A549 (cell line): Measurements from ENCODE around the gene PLSCR3. TPM values are rescaled to one million over a fixed set of nuclear protein-coding genes. Genes with fewer than 3 reads are reported as not detected.
A peak's percentile ranks its signal among the peaks of the same experiment; 100 is the strongest.

Experiments used
- ATAC-seq, 2 experiments: fragments of 200-7000 bp in 1 of 2; fragments of >200 bp in 1 of 2; cut with Nextera tagmentation in 1 of 2; cut with Tn5 transposase in 1 of 2; 3 replicates each; pipeline versions ENCODE4 v1.8.0 to v1.9.1; 2018 to 2020; ENCODE audit warnings: mild to moderate bottlenecking in 1 of 2, moderate library complexity in 1 of 2
- CTCF ChIA-PET: fragments of 300-600 bp; sonication (Branson Sonifier 250); formaldehyde crosslinking; extraction: SDS; loops from one replicate; lab custom pipeline; 2021; ENCODE audit warnings: antibody characterized with exemption, inconsistent platforms; lab: Yijun Ruan, JAX
- POLR2A ChIA-PET: fragments of 350-600 bp; formaldehyde crosslinking; extraction: SDS; loops from one replicate; lab custom pipeline; 2021; ENCODE audit warnings: antibody characterized with exemption, inconsistent platforms; lab: Yijun Ruan, JAX
- DNase-seq, 2 experiments: peaks; one replicate each; pipeline versions ENCODE4 v3.0.0 to v3.0.0-alpha.2; 2011 to 2016; ENCODE audit warnings: low read depth in 1 of 2, low spot score in 1 of 2
- FAIRE-seq: peaks from 2 replicates; lab custom pipeline; 2011; peaks lifted over from hg19 to GRCh38; lab: Jason Lieb, UNC
- H3K27ac ChIP-seq, 2 experiments: fragments of >200 bp; sonication (Bioruptor Twin); formaldehyde crosslinking; 3 replicates each; pipeline ENCODE4 v1.5.1; 2016 to 2017
- H3K4me1 ChIP-seq: fragments of >200 bp; sonication (Bioruptor Twin); formaldehyde crosslinking; 3 replicates; pipeline ENCODE4 v1.6.1; 2016
- H3K4me2 ChIP-seq: fragments of >200 bp; sonication (Bioruptor Twin); formaldehyde crosslinking; 3 replicates; pipeline ENCODE4 v1.6.1; 2016
- H3K4me3 ChIP-seq: fragments of >200 bp; sonication (Bioruptor Twin); formaldehyde crosslinking; 3 replicates; pipeline ENCODE4 v1.5.1; 2016
- H3K9me3 ChIP-seq: fragments of >200 bp; sonication (Bioruptor Twin); formaldehyde crosslinking; 3 replicates; pipeline ENCODE4 v1.6.1; 2016
- BCL3 ChIP-seq: fragments of >200 bp; sonication (Bioruptor Twin); formaldehyde crosslinking; IDR thresholded peaks from 3 replicates; pipeline ENCODE4 v1.6.1; 2016
- BHLHE40 ChIP-seq: IDR thresholded peaks from 2 replicates; pipeline ENCODE4 v1.6.1; 2012; ENCODE audit warnings: low read depth, low read length, inconsistent platforms
- E2F6 ChIP-seq: IDR thresholded peaks from 2 replicates; pipeline ENCODE4 v1.6.1; 2012; ENCODE audit warnings: low read depth, borderline replicate concordance
- EHF ChIP-seq: fragments of 250-450 bp; sonication (Bioruptor Pico); IDR thresholded peaks from 2 replicates; pipeline ENCODE4 v1.5.0; 2020; ENCODE audit warnings: mild to moderate bottlenecking
- GATA3 ChIP-seq: IDR thresholded peaks from 2 replicates; pipeline ENCODE4 v1.6.1; 2012; ENCODE audit warnings: borderline replicate concordance
- HMGXB4 ChIP-seq: fragments of 250-450 bp; sonication (Bioruptor Pico); IDR thresholded peaks from 2 replicates; pipeline ENCODE4 v1.5.0; 2021; ENCODE audit warnings: mild to moderate bottlenecking, moderate library complexity, borderline replicate concordance
- HOXB13 ChIP-seq: fragments of 250-450 bp; sonication (Bioruptor Pico); IDR thresholded peaks from 2 replicates; pipeline ENCODE4 v1.5.0; 2020; ENCODE audit warnings: low read depth, mild to moderate bottlenecking, moderate library complexity
- HOXB5 ChIP-seq: fragments of 250-450 bp; sonication (Bioruptor Pico); IDR thresholded peaks from 2 replicates; pipeline ENCODE4 v1.5.0; 2020; ENCODE audit warnings: mild to moderate bottlenecking, moderate library complexity
- JUN ChIP-seq, 2 experiments: fragments of >200 bp; sonication (Bioruptor Twin); formaldehyde crosslinking; IDR thresholded peaks; 2 replicates in 1 of 2; 3 replicates in 1 of 2; pipeline ENCODE4 v1.6.1; 2016 to 2017
- KDM1A ChIP-seq: fragments of 200-600 bp; sonication (generic); IDR thresholded peaks from 2 replicates; pipeline ENCODE4 v1.6.1; 2016; ENCODE audit warnings: low read depth, mild to moderate bottlenecking
- KDM5A ChIP-seq: fragments of 200-600 bp; sonication (generic); IDR thresholded peaks from 2 replicates; pipeline ENCODE4 v1.6.1; 2016; ENCODE audit warnings: antibody characterized with exemption, mild to moderate bottlenecking
- MYC ChIP-seq: IDR thresholded peaks from 2 replicates; pipeline ENCODE4 v1.6.1; 2012; ENCODE audit warnings: mild to moderate bottlenecking, inconsistent platforms, low read length, improper control_type of control experiment, borderline replicate concordance
- PBX3 ChIP-seq: IDR thresholded peaks from 2 replicates; pipeline ENCODE4 v1.6.1; 2012
- PHF8 ChIP-seq: fragments of 200-600 bp; sonication (generic); IDR thresholded peaks from 2 replicates; pipeline ENCODE4 v1.6.1; 2016; ENCODE audit warnings: low read depth, mild to moderate bottlenecking, antibody characterized with exemption, moderate library complexity, borderline replicate concordance
- POLR2A ChIP-seq: IDR thresholded peaks from 2 replicates; pipeline ENCODE4 v1.6.1; 2012; ENCODE audit warnings: mild to moderate bottlenecking, low read length
- RFX5 ChIP-seq: fragments of 450-650 bp; IDR thresholded peaks from 2 replicates; pipeline ENCODE4 v1.7.1; 2014; ENCODE audit warnings: antibody characterized with exemption, mild to moderate bottlenecking, moderate library complexity
- SMC3 ChIP-seq: fragments of >200 bp; sonication (Bioruptor Twin); formaldehyde crosslinking; IDR thresholded peaks from 3 replicates; pipeline ENCODE4 v1.6.1; 2018; ENCODE audit warnings: inconsistent platforms
- ZNF302 ChIP-seq: fragments of 250-450 bp; sonication (Bioruptor Pico); IDR thresholded peaks from 2 replicates; pipeline ENCODE4 v1.9.0; 2021; ENCODE audit warnings: inconsistent platforms, mild to moderate bottlenecking, moderate library complexity
- WGBS: methylation state at CpG from one replicate; pipeline ENCODE4 v1.1.6; 2017; ENCODE audit errors: missing lambda C conversion rate; 5-methylcytosine and 5-hydroxymethylcytosine counted together
- polyA plus RNA-seq, 4 experiments: library from polyadenylated mRNA; depleted of rRNA in 3 of 4; stranded (reverse); fragments of >200 nt; fragmentation: RNase III in 1 of 4; extraction: RNeasy Plus Mini Kit Qiagen cat#74134 plus additional on column Dnase treatment in 1 of 4; gene quantifications; 2 replicates in 3 of 4; 3 replicates in 1 of 4; pipeline ENCODE4 v1.2.3, GENCODE V29; 2011 to 2017

The PLSCR3 gene
- polyA plus RNA-seq, 2 of the 4 experiments (the other 2 are of a cell fraction) = 11.0 to 29.6 TPM

GRCh38 chr17:7348478-7349242 lies 45.7 kb downstream of the PLSCR3 start:
- no peak for TF ChIP-seq PHF8
- no peak for TF ChIP-seq BCL3
- no peak for TF ChIP-seq HOXB13
- 0 out of 5 replicates have a peak, but pooled peaks of 1 of the 2 experiments have one; percentile 15 for TF ChIP-seq JUN (IDR thresholded peaks at IDR 0.05)
- Histone ChIP-seq H3K4me3 (no peak overlapping the region), H3K4me1 (peaks cover 32% of the 10 kb centered on the region), H3K4me2 (no peak overlapping the region), H3K9me3 (no peaks in the 10 kb centered on the region), H3K27ac (no peak overlapping the region)
- FAIRE-seq (no peak), ATAC-seq (no peak), DNase-seq (no peak)
- ChIA-PET POLR2A (interaction anchor here (3.3 kb wide), 1 partner anchor 19 kb away, joined by 12 read pairs; no protein-coding TSS in a partner anchor), CTCF (interaction anchor here (1.0 to 18.5 kb wide), 11 partner anchors 18 to 212 kb away, joined by 3 to 433 read pairs (median 5); partner anchors contain the start of genes ACADVL, ACAP1, NEURL4 and SLC2A4)
- WGBS = 90% methylated on average over 19 of the region's 19 CpGs

GRCh38 chr17:7347630-7348477 lies 46.5 kb downstream of the PLSCR3 start:
- DNase-seq (no peak), ATAC-seq (no peak), FAIRE-seq (no peak)
- 91% methylated on average over 19 of the region's 19 CpGs for WGBS
- POLR2A ChIA-PET = interaction anchor here (3.3 kb wide), 1 partner anchor 18 kb away, joined by 12 read pairs; no protein-coding TSS in a partner anchor
- CTCF ChIA-PET = interaction anchor here (1.0 to 18.5 kb wide), 11 partner anchors 17 to 213 kb away, joined by 3 to 433 read pairs (median 5); partner anchors contain the start of genes ACADVL, ACAP1, NEURL4 and SLC2A4
- Histone ChIP-seq H3K4me2 (no peak overlapping the region), H3K4me1 (peaks cover 24% of the 10 kb centered on the region), H3K4me3 (no peak overlapping the region), H3K27ac (no peak overlapping the region), H3K9me3 (no peaks in the 10 kb centered on the region)
- peak; percentile 3; the same call in 1 of the 2 replicates for TF ChIP-seq PBX3
- peak; percentile 27 for TF ChIP-seq POLR2A
- TF ChIP-seq KDM1A = no peak

- CTCF ChIA-PET = interaction anchor here (0.8 to 18.5 kb wide), 18 partner anchors 8 to 301 kb away, joined by 3 to 433 read pairs (median 4); partner anchors contain the start of genes ACAP1, NEURL4, SLC16A11 and SLC2A4
- WGBS = 80% methylated on average over 16 of the region's 18 CpGs
- no peak for TF ChIP-seq EHF
- TF ChIP-seq GATA3 = 0 out of 2 replicates have a peak, but pooled peaks have one; percentile 15
- TF ChIP-seq, all 56 proteins: peak for 1
- no peak for ATAC-seq
- Histone ChIP-seq H3K4me2 (no peak overlapping the region), H3K4me3 (no peak overlapping the region), H3K4me1 (peaks cover 19% of the 10 kb centered on the region), H3K9me3 (no peaks in the 10 kb centered on the region), H3K27ac (no peak overlapping the region)
- POLR2A ChIA-PET = interaction anchor here (3.3 kb wide), 1 partner anchor 17 kb away, joined by 12 read pairs; no protein-coding TSS in a partner anchor
- no peak for DNase-seq
- FAIRE-seq = no peak
Measured at GRCh38 chr17:7346761-7347614, 47.3 kb downstream of the PLSCR3 start.

- WGBS = 70% methylated on average over 15 of the region's 15 CpGs
- CTCF ChIA-PET = interaction anchor here (1.0 to 18.5 kb wide), 10 partner anchors 9 to 297 kb away, joined by 3 to 433 read pairs (median 14); partner anchors contain the start of genes ACAP1, KCTD11, NEURL4 and NLGN2
- POLR2A ChIA-PET = interaction anchor here (1.0 to 2.9 kb wide), 2 partner anchors 14 to 30 kb away, joined by 3 to 22 read pairs; partner anchors contain the start of gene NEURL4
- TF ChIP-seq SMC3 (no peak), ZNF302 (CRISPR knock-in tag) (no peak), E2F6 (no peak), PHF8 (no peak), MYC (no peak), BHLHE40 (no peak), KDM5A (no peak), HMGXB4 (CRISPR knock-in tag) (no peak), RFX5 (no peak), HOXB5 (CRISPR knock-in tag) (no peak)
Measured at GRCh38 chr17:7343250-7343649, 51.1 kb downstream of the PLSCR3 start.

More at GRCh38 chr17:7343250-7343649, 51.1 kb downstream of the PLSCR3 start:
- ATAC-seq (no peak), FAIRE-seq (no peak), DNase-seq (no peak)
- no peak overlapping the region for H3K4me3 ChIP-seq
- H3K27ac ChIP-seq = no peak overlapping the region
- H3K9me3 ChIP-seq = no peaks in the 10 kb centered on the region
- H3K4me2 ChIP-seq = no peak overlapping the region
- peaks cover 8% of the 10 kb centered on the region; the same call in 1 of the 3 replicates for H3K4me1 ChIP-seq
